Renal cortex interstitium (tissue), 11 donors: ENCODE data around the gene VPREB1. TPM values are rescaled to one million over a fixed set of nuclear protein-coding genes. Genes with fewer than 3 reads are reported as not detected.
"Not testable (repeated sequence)": the region's sequence is repeated elsewhere in the genome, so short reads cannot be mapped to it uniquely, and the experiment has no call there.

ENCODE experiments used
- DNase-seq, 11 donors: peaks; one replicate each; pipeline ENCODE4 v3.0.0-alpha.2; 2013; ENCODE audit warnings: low read depth in 9 of 11, low spot score in 4 of 11; ENCODE audit errors: extremely low read depth in 1 of 11
- polyA plus RNA-seq, 3 donors: library from polyadenylated mRNA; unstranded; fragments of 120-200 nt; gene quantifications; one replicate each; pipeline ENCODE4 v1.2.1, GENCODE V29; 2013; ENCODE audit not compliant: insufficient read length in 3 of 3

The VPREB1 gene
- polyA plus RNA-seq, 3 donors: 0.33 to 0.49 TPM; not detected in 1

DNA sequence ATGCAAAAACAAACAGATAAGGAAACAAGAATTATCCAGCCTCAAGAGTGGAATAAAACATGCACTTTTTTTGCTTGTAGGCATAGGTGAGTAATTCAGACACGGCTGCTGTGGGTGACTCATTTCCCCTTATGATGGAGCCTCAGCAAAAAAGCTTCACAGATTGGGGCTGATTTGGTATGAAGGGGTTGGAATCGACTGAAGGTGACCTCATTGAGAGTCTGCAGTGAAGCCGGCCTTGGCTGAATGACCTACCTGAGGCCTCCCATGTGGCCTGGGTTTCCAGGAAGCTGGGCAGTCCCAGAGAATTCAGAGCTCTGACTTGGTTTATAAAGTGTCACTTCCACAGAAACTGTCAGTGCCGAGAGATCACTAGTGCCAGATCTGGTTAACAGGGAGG lies 34.2 kb upstream of the VPREB1 start:
- DNase-seq: no peak

DNA sequence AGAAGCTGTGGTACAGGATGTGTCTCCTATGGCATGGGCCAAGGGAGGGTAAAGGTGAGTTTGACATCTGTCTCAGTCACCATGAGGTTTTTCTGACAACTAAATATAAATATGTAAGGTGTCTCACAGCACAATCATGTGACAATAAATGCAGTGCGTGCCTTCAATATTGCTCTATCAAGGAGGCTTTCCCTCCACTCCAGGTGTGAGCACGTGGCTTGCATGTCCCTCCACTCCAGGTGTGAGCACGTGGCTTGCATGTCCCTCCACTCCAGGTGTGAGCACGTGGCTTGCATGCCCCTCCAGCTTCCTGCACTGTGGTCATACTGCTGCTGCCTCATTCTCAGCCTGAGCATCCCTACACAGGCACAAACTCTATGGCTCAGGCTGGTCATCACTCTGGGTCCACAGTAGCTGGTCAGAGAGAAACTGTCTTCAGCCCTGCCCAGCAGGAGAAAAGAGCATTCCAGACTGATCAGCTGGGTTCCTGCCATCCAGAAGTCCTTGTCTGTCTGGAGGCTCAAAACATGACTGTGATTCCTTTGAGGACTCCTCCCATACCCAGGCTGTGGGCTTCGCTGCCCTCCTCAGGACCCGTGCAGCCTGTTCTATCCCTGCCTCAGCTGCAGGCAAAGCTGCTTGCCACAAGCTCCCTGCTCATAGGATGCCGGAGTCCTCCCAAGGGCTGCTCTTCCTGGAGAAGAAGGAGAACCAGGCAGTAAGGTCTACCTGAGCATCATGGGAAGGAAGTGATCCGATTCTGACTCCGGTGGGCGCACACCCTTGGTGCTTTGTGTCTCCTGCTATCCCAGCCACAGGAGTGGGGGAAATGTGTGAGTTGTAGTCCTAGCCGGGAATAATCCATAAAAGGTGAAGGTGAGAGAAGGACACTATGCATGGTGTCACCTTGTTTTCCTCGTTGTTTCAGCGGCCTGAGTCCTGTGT lies 33.4 kb upstream of the VPREB1 start:
- no peak for DNase-seq

DNA sequence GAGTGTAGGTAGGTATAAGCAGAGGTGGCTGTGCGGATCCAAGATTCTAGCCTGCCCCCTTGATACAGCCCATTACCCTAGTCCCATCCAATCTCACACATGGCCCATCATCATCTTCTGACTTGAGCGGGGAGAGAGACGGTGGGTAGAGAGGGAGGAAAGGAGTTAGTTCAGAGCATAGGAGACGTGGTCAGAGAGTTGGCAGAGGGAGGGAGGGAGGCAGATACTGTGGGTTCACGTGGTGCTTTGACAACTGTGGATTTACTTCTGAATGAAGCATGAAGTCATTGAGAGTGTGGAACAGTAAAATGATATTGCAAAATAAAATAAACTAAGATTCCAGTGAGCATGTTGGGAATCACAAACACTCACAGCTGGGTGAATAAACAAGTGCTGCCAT lies 31.4 kb upstream of the VPREB1 start:
- no peak for DNase-seq

DNA sequence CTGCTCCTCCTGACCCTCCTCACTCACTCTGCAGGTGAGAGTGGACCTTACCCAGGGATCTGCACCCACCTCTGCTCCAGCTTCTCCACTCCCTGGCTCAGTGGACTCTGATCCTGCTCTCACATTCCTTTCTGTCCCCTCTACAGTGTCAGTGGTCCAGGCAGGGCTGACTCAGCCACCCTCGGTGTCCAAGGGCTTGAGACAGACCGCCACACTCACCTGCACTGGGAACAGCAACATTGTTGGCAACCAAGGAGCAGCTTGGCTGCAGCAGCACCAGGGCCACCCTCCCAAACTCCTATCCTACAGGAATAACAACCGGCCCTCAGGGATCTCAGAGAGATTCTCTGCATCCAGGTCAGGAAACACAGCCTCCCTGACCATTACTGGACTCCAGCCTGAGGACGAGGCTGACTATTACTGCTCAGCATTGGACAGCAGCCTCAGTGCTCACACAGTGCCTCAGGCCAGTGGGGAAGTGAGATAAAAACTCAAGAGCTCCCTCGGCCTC lies 29.7 kb upstream of the VPREB1 start:
- no peak for DNase-seq

DNA sequence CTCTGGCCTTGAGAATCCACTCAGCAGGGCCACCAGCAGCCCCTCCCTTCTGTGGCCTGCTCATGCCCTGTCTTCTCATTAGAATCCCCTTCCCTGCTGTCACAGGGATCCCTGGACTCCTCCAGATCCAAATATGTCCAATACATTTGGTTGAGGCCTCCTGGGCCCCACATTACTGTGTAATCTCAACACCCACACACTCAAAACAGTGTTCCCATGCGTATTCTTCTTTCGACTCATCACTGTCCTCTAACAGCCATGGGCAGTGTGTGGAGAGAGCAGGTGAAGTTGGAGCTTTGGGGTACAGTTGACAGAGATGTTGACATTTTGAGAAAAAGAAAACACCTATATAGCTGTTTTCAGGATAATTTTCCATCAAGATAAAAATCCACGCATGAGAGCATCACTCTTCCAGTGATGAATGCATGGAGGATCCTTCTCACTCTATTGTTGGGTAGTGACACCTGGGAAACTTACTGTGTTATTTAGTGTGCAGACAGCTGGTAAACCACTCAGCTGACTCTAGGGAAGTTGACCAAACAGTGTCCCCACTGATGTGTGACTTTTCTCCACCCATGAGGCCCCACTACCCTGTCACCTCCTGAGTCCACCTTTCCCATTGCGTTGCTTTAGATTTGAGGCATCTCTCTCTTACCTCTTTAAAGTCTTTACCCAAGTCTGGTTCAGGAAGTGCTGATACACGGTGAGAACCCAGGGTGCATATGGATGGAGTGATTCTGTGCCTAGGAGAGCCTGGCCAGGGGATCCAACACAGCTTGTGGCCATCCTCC lies 28.7 kb upstream of the VPREB1 start:
- no peak for DNase-seq

DNA sequence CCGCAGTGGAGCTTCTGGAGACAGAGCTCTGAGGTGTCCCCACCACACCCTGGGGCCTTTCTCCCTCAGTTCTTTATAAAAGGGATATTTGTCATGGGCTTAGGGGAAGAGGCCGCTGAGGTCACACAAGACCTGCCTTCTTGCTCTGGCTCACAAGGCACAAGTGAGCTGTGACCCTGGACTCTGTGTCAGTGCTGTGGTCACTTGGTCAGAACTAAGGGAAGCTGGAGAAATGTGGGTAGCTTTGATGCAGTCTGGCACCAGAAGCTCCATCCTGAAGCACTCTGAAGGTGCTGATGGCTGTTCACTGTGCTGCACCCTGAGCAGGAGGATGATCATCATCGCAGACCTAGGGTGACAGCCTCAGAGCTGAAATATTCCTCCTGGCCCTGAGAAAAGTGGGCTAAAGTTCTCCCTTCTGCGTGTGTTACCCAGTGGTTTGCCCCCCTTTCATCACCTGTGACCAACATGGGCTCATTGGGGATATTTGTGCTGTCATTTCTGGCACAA lies 28.1 kb upstream of the VPREB1 start:
- DNase-seq: no peak

DNA sequence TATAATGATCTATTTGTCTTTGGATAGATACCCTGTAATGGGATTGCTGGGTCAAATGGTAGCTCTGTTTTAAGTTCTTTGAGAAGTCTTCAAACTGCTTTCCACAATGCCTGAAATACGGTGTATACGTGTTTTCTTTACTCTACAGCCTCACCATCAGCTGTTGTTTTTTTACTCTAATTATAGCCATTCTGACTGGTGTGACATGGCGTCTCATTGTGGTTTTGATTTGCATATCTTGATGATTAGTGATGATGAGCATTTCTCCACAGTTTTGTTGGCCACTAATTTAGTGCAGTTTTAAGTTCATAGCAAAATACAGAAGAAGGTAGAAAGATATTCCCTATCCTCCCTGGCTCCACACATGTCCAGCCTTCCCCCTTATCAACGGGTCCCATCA lies 26.3 kb upstream of the VPREB1 start:
- DNase-seq: no peak

DNA sequence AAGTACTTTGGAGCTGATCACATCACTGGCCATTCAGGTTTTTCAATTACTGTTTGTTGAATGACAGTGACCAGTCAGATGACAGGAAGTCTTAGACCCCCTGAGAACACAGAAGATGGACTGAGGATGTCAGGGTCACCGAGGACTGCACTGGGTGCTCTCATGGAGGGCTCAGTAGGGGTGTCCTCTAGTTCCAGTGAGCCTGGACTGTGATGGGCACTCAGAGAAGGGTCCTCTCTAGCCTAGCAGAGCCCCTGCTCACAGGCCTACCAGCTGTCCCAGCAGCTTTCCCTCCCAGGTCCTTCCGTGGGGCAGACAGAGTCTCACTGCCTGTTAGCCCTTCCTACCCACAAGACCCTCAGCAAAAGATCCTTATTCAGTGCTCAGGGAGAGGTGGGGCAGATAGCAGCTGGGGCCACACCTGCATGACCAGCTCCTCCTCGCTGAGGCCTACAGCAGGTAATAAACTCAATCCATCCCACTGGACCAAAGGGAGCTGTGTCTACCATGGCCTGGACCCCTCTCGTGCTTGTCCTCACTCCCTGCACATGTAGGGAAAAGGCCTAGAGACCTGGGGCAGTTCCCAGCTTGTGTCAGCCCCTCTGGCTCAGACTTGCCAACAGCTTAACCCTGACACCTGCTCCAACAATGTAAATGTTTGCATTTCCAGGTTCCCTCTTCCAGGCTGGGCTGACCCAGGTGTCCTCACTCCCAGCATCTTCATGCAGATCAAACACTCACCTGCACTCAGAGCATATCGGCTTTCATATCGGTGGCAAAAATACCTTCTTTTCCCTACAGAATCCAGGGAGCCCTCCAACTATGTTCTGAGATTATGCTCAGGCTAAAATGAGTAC lies 25.2 kb upstream of the VPREB1 start:
- DNase-seq: no peak

DNA sequence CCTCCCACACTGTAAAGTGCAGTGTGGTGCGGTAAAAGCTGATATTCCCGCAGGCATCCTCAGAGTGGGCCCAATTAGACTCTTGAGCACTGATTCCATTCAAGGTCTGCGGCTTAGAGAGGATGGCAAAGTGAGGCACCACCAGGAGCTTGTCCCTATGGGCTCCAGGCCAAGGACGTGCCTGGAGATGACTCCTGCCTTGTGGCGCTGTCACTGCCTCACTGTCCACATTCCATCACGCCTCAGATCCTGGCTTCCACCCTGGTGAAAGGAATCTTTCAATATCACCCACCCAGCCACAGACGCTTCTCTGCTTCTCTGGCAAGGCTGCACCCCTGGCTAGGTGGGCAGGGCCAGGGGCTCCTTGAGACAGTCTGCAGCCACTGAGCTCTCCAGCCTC lies 23.5 kb upstream of the VPREB1 start:
- DNase-seq: not testable (repeated sequence)

DNA sequence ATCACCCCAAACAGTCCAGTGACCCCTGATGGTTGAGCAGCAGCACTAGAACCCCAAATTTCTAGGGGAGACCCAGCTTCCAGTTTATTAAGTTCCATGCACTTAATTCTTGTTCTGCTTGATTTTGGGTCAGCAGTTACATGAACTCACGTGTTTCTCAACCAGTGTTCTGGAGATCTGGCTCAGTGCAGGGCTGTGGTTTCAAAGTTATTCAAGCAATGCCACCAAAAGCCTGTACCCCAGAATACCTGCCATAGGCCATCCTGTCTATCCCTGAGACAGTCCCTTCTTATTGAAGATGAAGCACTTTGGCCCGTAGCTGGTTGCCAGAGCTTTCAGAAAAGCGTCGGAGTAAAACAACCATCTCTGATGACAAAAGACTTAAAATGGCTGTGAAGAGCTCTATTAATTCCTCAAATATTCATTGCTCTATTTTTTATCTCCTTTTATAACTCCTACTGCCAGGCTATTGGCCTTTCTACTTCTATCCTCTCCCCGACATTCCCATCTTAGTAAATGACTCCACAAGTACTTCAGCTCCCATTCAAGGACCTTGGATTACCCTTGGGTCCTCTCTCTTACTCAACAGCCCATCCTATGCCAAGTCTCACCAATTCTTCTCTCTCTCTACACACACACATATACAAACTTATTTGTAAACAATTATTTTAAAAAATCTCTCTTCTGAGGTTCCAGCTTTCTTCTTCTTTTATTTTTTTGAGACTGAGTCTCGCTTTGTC lies 18.0 kb upstream of the VPREB1 start:
- no peak for DNase-seq

DNA sequence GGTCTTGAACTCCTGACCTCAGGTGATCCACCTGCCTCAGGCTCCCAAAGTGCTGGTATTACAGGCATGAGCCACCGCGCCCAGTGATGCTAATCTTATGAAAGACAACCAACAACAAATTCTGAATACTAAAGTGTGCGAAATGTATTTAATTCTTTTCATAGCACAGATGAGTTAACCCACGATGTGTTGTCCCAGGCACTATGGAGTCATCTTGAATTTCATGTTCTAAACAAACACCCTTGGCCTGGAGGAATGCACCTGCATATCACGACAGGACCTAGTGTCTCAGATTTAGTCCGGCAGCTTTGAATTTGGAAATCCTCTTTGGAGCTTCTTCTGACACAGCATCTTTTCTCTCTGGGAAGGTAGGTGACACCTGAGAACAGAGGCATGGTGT lies 16.2 kb upstream of the VPREB1 start:
- DNase-seq: no peak

DNA sequence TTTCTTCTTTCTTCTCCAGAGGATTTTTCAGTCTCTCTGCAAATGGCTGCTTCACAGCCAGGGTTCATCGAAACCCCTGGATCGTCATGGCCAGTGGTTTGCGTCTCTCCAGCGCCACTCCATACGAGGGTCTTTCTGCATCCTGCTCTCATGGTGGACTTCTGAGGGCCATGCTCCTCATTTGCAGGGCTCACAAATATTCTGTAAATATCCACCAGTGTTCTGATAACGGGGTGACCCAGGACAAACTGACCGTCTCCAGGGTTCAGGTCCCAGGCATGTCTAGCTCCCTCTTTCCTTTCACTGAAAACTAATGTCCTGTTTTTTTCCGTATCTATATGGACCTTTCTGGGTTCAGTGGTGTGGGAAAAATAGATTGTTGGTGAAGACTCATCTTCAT lies 15.7 kb upstream of the VPREB1 start:
- DNase-seq: no peak

DNA sequence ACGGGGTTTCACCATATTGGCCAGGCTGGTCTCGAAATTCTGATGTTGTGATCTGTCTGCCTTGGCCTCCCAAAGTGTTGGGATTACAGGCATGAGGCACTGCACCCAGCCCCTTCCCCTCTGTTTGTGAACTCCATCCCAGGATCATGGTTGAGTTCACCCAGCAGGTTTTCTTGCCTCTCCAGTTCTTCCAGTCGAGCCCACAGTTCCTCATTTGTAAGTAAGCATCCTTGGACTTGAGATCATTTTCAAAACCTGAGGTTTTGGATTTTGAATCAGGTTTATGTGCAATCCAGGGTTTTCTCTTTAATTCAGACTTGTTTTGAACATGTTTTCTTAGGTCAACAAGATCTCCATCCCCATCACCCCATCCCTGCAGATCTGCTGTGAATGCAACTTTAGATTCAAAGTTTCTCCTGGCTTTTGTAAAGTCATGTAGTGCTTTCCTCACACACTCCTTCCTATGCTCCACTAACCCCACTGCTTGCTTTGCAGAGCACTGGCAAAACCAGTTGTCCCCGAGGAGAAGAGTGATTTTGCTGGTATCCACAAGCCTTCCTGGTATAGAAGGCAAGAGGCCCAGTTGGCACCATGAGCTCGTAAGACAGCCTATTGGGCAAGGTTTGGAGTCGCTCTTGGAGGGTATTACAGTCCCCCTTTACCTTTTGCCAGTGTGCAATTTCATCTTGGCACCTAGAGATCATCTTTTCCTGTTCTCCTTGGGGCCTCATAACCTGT lies 14.7 kb upstream of the VPREB1 start:
- DNase-seq: no peak

DNA sequence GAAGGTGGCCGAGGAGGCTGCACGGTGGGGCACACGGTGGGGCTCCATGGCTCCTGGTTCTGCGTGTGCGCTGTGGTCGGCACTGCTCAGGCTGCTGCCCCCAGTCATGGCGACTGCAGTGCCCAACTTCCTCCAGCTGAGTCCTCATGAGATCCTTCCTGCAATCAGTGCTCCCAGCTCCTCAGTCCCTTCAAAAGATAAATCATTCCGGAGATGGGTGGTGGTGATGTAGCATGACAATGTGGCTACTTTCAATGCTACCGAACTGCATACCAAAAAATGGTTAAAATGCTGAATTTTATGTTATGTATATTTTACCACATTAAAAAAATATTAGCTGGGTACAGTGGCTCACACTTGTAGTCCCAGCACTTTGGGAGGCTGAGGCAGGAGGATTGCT lies 14.1 kb upstream of the VPREB1 start:
- DNase-seq: no peak

DNA sequence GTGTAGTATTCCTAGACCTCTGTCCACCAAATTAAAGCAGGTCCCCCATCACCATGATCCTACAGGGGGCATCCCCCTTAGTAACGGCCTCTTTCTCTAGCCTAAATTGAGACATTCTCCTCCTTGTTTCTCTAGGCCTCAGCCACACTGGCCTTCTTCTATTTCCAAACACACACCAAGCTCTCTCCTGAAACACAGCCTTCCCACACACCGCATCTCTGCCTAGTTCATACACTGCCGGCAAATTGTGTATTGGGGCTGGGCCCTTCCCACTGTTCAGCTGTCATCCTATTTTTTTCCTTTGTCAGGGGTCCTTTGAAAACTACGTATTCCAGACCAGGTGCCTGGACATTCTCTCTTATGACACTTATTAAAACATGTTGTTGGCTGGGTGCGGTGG lies 11.5 kb upstream of the VPREB1 start:
- DNase-seq: no peak

DNA sequence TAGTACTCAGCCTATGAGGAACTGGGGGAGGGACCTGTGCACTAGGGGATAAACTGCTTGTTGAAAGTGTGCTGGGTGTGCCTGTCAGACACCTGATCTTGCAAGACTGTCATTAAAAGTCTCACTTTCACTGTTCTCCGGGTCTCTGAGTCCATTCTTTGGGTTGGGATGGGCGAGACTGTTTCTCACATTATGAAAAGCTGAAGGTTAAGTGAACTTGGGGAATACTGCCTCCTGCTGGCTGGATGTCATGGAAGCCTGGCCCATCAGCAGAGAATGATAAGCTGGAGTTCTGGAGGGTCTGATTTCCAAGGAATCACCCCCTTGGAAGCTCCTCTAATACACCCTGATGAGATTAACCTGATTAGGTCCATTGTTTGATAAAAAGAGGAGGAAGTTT lies 9.0 kb upstream of the VPREB1 start:
- DNase-seq: peak in 10 of 11 donors; percentile 6 to 44 (median 24)

DNA sequence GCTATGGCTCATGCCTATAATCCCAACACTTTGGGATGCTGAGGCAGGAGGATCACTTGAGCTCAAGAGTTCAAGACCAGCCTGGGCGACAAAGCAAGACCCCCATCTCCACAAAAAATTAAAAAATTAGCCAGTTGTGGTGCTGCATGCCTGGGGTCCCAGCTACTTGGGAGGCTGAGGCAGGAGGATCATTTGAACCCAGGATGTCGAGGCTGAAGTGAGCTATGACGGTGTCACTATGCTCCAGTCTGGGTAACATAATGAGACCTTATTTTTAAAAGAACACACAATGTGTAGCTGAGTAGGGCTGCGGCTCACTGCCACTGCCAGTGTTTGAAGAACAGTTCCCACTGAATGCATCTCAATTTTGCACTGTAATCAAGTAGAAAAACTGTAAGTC lies 7.1 kb upstream of the VPREB1 start:
- no peak for DNase-seq
